Measurements from ENCODE around the gene GPR158.

- no peak for TF ChIP-seq EZH2 (IDR thresholded peaks at IDR 0.05; ENCODE audit: low read depth)
- TF ChIP-seq, protein P1, sequence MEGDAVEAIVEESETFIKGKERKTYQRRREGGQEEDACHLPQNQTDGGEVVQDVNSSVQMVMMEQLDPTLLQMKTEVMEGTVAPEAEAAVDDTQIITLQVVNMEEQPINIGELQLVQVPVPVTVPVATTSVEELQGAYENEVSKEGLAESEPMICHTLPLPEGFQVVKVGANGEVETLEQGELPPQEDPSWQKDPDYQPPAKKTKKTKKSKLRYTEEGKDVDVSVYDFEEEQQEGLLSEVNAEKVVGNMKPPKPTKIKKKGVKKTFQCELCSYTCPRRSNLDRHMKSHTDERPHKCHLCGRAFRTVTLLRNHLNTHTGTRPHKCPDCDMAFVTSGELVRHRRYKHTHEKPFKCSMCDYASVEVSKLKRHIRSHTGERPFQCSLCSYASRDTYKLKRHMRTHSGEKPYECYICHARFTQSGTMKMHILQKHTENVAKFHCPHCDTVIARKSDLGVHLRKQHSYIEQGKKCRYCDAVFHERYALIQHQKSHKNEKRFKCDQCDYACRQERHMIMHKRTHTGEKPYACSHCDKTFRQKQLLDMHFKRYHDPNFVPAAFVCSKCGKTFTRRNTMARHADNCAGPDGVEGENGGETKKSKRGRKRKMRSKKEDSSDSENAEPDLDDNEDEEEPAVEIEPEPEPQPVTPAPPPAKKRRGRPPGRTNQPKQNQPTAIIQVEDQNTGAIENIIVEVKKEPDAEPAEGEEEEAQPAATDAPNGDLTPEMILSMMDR (conservative IDR thresholded peaks at IDR 0.05), result no peak
These were observed 49.6 kb upstream of the GPR158 start for GRCh38 chr10:25125201-25125611.
